GM23338 (cell line): ENCODE data around the gene JAKMIP3. TPM values are rescaled to one million over a fixed set of nuclear protein-coding genes. Genes with fewer than 3 reads are reported as not detected.

Experiments used
- ATAC-seq: fragments of 200-7000 bp; cut with Tn5 transposase; 3 replicates; pipeline ENCODE4 v1.9.1; 2020
- DNase-seq: peaks from one replicate; pipeline ENCODE4 v3.0.0-alpha.2; 2015; ENCODE audit warnings: low spot score
- H2AFZ ChIP-seq: fragments of 200-600 bp; sonication (generic); 2 replicates; pipeline ENCODE4 v1.8.0; 2016; ENCODE audit warnings: antibody characterized with exemption, mild to moderate bottlenecking, moderate library complexity
- H3F3A ChIP-seq: fragments of 200-600 bp; sonication (generic); replicated peaks from 2 replicates; pipeline ENCODE4 v1.8.0; 2017; ENCODE audit warnings: antibody characterized with exemption, mixed run types, low read depth
- H3K27ac ChIP-seq: fragments of 200-600 bp; sonication (generic); 2 replicates; pipeline ENCODE4 v1.6.1; 2016; ENCODE audit warnings: low read depth
- H3K27me3 ChIP-seq: fragments of 200-600 bp; sonication (generic); 2 replicates; pipeline ENCODE4 v1.8.0; 2016; ENCODE audit warnings: mild to moderate bottlenecking, mixed run types, moderate library complexity; ENCODE audit not compliant: insufficient read depth
- H3K36me3 ChIP-seq: fragments of 200-600 bp; sonication (generic); 2 replicates; pipeline ENCODE4 v1.8.0; 2016; ENCODE audit warnings: mild to moderate bottlenecking; ENCODE audit not compliant: insufficient read depth
- H3K4me1 ChIP-seq: fragments of 200-600 bp; sonication (generic); 2 replicates; pipeline ENCODE4 v1.8.0; 2016; ENCODE audit warnings: mild to moderate bottlenecking, moderate library complexity; ENCODE audit not compliant: insufficient read depth
- H3K4me2 ChIP-seq: fragments of 200-600 bp; sonication (generic); 2 replicates; pipeline ENCODE4 v1.7.1; 2017; ENCODE audit warnings: mixed run types
- H3K4me3 ChIP-seq: fragments of 200-600 bp; sonication (generic); 2 replicates; pipeline ENCODE4 v1.6.1; 2016; ENCODE audit warnings: mixed run types
- H3K79me2 ChIP-seq: fragments of 200-600 bp; sonication (generic); replicated peaks from 2 replicates; pipeline ENCODE4 v1.8.0; 2017; ENCODE audit warnings: mild to moderate bottlenecking; ENCODE audit not compliant: insufficient read depth
- H3K9me2 ChIP-seq: fragments of 200-600 bp; sonication (generic); 2 replicates; pipeline ENCODE4 v1.8.0; 2017; ENCODE audit not compliant: insufficient read depth
- H4K20me1 ChIP-seq: fragments of 200-600 bp; sonication (generic); replicated peaks from 2 replicates; pipeline ENCODE4 v1.8.0; 2017; ENCODE audit warnings: mild to moderate bottlenecking; ENCODE audit not compliant: insufficient read depth
- H3K27ac Mint-ChIP-seq: 2 replicates; pipeline ENCODE4 v1.8.0; 2020; ENCODE audit warnings: inconsistent platforms, mild to moderate bottlenecking, moderate library complexity, mixed read lengths
- H3K27me3 Mint-ChIP-seq: 3 replicates; pipeline ENCODE4 v1.8.0; 2022; ENCODE audit warnings: low read depth, mild to moderate bottlenecking, moderate library complexity, mixed read lengths, inconsistent platforms; ENCODE audit not compliant: insufficient read depth, poor library complexity
- H3K36me3 Mint-ChIP-seq: 3 replicates; pipeline ENCODE4 v1.8.0; 2021; ENCODE audit warnings: low read depth, mild to moderate bottlenecking, inconsistent platforms, moderate library complexity, mixed read lengths
- H3K4me1 Mint-ChIP-seq: 3 replicates; pipeline ENCODE4 v1.8.0; 2020; ENCODE audit warnings: mild to moderate bottlenecking, inconsistent platforms, mixed read lengths
- H3K4me3 Mint-ChIP-seq: 3 replicates; pipeline ENCODE4 v1.8.0; 2021; ENCODE audit warnings: moderate library complexity, mild to moderate bottlenecking, inconsistent platforms, mixed read lengths
- H3K9me3 Mint-ChIP-seq: 3 replicates; pipeline ENCODE4 v1.8.0; 2020; ENCODE audit warnings: moderate library complexity, mild to moderate bottlenecking, inconsistent platforms, mixed read lengths
- JUNB ChIP-seq: IDR thresholded peaks from one replicate; pipeline ENCODE4 v1.6.1; 2016; ENCODE audit warnings: antibody characterized with exemption; ENCODE audit not compliant: unreplicated experiment
- POLR2AphosphoS5 ChIP-seq: IDR thresholded peaks from 2 replicates; pipeline ENCODE4 v1.6.1; 2016; ENCODE audit warnings: antibody characterized with exemption, low read depth
- ZNF462 ChIP-seq: fragments of 250-450 bp; sonication (Bioruptor Pico); IDR thresholded peaks from 2 replicates; pipeline ENCODE4 v1.5.0; 2020; ENCODE audit warnings: mild to moderate bottlenecking, moderate library complexity
- polyA plus RNA-seq: library from polyadenylated mRNA; unstranded; fragments of >200 nt; fragmentation: Nextera tagmentation; extraction: Ambion mirVana; gene quantifications from 2 replicates; pipeline ENCODE4 v1.2.1, GENCODE V29; 2016
- total RNA-seq: library from RNA; depleted of rRNA; stranded (reverse); fragments of >200 nt; shearing (Covaris generic); gene quantifications from 2 replicates; pipeline ENCODE4 v1.2.3, GENCODE V29; 2014
- TF ChIP-seq, protein P1 (sequence below): IDR thresholded peaks from 2 replicates; pipeline ENCODE4 v1.6.1; 2016; ENCODE audit warnings: antibody characterized with exemption
- TF ChIP-seq, protein P2 (sequence below), 2 experiments: fragments of 200-600 bp in 1 of 2; sonication (generic) in 1 of 2; conservative IDR thresholded peaks; 2 replicates each; pipeline versions ENCODE4 v1.5.1 to v1.6.1; 2016 to 2017; ENCODE audit warnings: antibody characterized with exemption in 2 of 2, low read depth in 2 of 2, mild to moderate bottlenecking in 2 of 2, moderate library complexity in 1 of 2

Gene JAKMIP3
- total and polyA plus RNA-seq, 2 experiments from 2014 or later, result 0.87 to 1.2 TPM

DNA sequence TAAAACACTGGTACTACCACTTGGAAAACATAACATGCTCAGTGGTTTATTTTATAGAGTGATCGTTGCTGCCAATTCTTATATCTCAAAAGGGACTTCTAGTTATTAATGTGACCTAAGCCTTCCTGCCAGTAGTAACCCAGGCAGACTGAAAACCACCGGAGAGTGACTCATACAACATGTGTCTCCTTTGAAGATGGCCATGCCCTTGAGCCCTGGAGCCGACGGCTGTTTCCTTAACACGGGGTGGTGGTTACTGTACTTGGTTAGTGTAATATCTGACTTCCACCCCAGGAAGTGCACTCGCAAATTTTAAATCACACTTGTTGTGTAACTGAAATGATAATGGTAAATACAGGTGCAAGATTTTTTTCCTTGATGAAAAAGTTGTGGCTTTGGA is 30.5 kb downstream of the JAKMIP3 start:
- Histone ChIP-seq H3K4me1 (no peaks in the 10 kb centered on the region), H3K9me2 (no peaks in the 10 kb centered on the region), H3K36me3 (no peaks in the 10 kb centered on the region), H3K4me3 (no peak overlapping the region), H3K27ac (no peak overlapping the region), H3K27me3 (no peaks in the 10 kb centered on the region), H3K79me2 (no peaks in the 10 kb centered on the region), H3F3A (no peaks in the 10 kb centered on the region), H2AFZ (no peak overlapping the region), H3K4me2 (no peak overlapping the region), H4K20me1 (no peaks in the 10 kb centered on the region)
- Mint-ChIP-seq H3K4me1 (no peaks in the 10 kb centered on the region; the same call in 2 of the 3 replicates), H3K4me3 (no peak overlapping the region), H3K36me3 (peaks cover 19% of the 10 kb centered on the region), H3K9me3 (peaks cover 26% of the 10 kb centered on the region), H3K27me3 (peaks cover 8% of the 10 kb centered on the region), H3K27ac (no peak overlapping the region)
- ATAC-seq (no peak), DNase-seq (no peak)
- TF ChIP-seq ZNF462, result no peak
- TF ChIP-seq, protein P1, sequence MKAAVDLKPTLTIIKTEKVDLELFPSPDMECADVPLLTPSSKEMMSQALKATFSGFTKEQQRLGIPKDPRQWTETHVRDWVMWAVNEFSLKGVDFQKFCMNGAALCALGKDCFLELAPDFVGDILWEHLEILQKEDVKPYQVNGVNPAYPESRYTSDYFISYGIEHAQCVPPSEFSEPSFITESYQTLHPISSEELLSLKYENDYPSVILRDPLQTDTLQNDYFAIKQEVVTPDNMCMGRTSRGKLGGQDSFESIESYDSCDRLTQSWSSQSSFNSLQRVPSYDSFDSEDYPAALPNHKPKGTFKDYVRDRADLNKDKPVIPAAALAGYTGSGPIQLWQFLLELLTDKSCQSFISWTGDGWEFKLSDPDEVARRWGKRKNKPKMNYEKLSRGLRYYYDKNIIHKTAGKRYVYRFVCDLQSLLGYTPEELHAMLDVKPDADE, result no peak

- no peaks in the 10 kb centered on the region for H3K27me3 ChIP-seq
- H3K27me3 Mint-ChIP-seq, result peaks cover 8% of the 10 kb centered on the region
- TF ChIP-seq POLR2AphosphoS5 (no peak), JUNB (no peak)
- TF ChIP-seq, protein P2, sequence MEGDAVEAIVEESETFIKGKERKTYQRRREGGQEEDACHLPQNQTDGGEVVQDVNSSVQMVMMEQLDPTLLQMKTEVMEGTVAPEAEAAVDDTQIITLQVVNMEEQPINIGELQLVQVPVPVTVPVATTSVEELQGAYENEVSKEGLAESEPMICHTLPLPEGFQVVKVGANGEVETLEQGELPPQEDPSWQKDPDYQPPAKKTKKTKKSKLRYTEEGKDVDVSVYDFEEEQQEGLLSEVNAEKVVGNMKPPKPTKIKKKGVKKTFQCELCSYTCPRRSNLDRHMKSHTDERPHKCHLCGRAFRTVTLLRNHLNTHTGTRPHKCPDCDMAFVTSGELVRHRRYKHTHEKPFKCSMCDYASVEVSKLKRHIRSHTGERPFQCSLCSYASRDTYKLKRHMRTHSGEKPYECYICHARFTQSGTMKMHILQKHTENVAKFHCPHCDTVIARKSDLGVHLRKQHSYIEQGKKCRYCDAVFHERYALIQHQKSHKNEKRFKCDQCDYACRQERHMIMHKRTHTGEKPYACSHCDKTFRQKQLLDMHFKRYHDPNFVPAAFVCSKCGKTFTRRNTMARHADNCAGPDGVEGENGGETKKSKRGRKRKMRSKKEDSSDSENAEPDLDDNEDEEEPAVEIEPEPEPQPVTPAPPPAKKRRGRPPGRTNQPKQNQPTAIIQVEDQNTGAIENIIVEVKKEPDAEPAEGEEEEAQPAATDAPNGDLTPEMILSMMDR (conservative IDR thresholded peaks at IDR 0.05; ENCODE audit: low read depth in 2 of 2), result no peak
Measured at GRCh38 chr10:132096863-132097478, 31.2 kb downstream of the JAKMIP3 start.

More at GRCh38 chr10:132096863-132097478, 31.2 kb downstream of the JAKMIP3 start:
- Histone ChIP-seq H4K20me1 (no peaks in the 10 kb centered on the region), H3K79me2 (no peaks in the 10 kb centered on the region), H3K9me2 (no peaks in the 10 kb centered on the region), H3K27ac (no peak overlapping the region), H2AFZ (no peak overlapping the region), H3K4me3 (no peak overlapping the region), H3F3A (no peaks in the 10 kb centered on the region), H3K4me1 (no peaks in the 10 kb centered on the region), H3K4me2 (no peak overlapping the region), H3K36me3 (no peaks in the 10 kb centered on the region)
- Mint-ChIP-seq H3K27ac (no peak overlapping the region), H3K36me3 (peaks cover 19% of the 10 kb centered on the region), H3K4me1 (no peaks in the 10 kb centered on the region; the same call in 2 of the 3 replicates), H3K9me3 (peaks cover 26% of the 10 kb centered on the region), H3K4me3 (no peak overlapping the region)
- ATAC-seq, result no peak
- DNase-seq, result no peak
